Endothelial cell of umbilical vein (primary cell): Measurements from ENCODE around the gene NDUFS2. TPM values are rescaled to one million over a fixed set of nuclear protein-coding genes. Genes with fewer than 3 reads are reported as not detected.

Source experiments
- Bru-seq: library from RNA; stranded (reverse); fragments of 400-500 nt; gene quantifications from one replicate; lab custom pipeline; 2021; lab: Mats Ljungman, UMichigan
- BruChase-seq, 2 experiments: library from RNA; stranded (reverse); fragments of 400-500 nt; gene quantifications; one replicate each; lab custom pipeline; 2021; lab: Mats Ljungman, UMichigan
- BruUV-seq: library from RNA; stranded (reverse); fragments of 400-500 nt; replicated peaks from 2 replicates; lab custom pipeline; 2021; lab: Mats Ljungman, UMichigan
- CTCF ChIA-PET: fragments of 300-600, 350-600 bp; sonication (Branson Sonifier 250); formaldehyde crosslinking; loops from one replicate; lab custom pipeline; 2021; ENCODE audit warnings: antibody characterized with exemption, inconsistent platforms; lab: Charles Lee
- POLR2A ChIA-PET: fragments of 300-600, 350-600 bp; sonication (Branson Sonifier 250); formaldehyde crosslinking; loops from one replicate; lab custom pipeline; 2021; ENCODE audit warnings: antibody characterized with exemption, inconsistent platforms; lab: Charles Lee
- DNase-seq: peaks from one replicate; pipeline ENCODE4 v3.0.0-alpha.2; 2011; ENCODE audit warnings: low read depth, low spot score
- FAIRE-seq: peaks from 2 replicates; lab custom pipeline; 2011; peaks lifted over from hg19 to GRCh38; lab: Jason Lieb, UNC
- H2AFZ ChIP-seq: 2 replicates; pipeline ENCODE4 v1.6.0; 2012; ENCODE audit warnings: low read depth, low read length, control low read depth, inconsistent platforms
- H3K27ac ChIP-seq: 2 replicates; pipeline ENCODE4 v1.5.1; 2011; ENCODE audit warnings: low read depth, mild to moderate bottlenecking, control low read depth, low read length, moderate library complexity; ENCODE audit not compliant: insufficient read depth
- H3K27me3 ChIP-seq, 2 experiments: 2 replicates each; pipeline versions ENCODE4 v1.6.0 to v1.6.1; 2011; ENCODE audit warnings: low read length in 2 of 2, mixed read lengths in 1 of 2; ENCODE audit not compliant: control insufficient read depth in 2 of 2, insufficient read depth in 2 of 2
- H3K36me3 ChIP-seq, 2 experiments: 2 replicates in 1 of 2; 3 replicates in 1 of 2; pipeline ENCODE4 v1.5.1; 2011; ENCODE audit warnings: low read length in 2 of 2, mild to moderate bottlenecking in 1 of 2, moderate library complexity in 1 of 2; ENCODE audit not compliant: control insufficient read depth in 2 of 2, insufficient read depth in 2 of 2; ENCODE audit errors: extremely low read depth in 1 of 2
- H3K4me1 ChIP-seq: 3 replicates; pipeline ENCODE4 v1.5.1; 2011; ENCODE audit warnings: mild to moderate bottlenecking, low read length; ENCODE audit not compliant: control insufficient read depth, insufficient read depth; ENCODE audit errors: extremely low read depth
- H3K4me2 ChIP-seq: 2 replicates; pipeline ENCODE4 v1.6.1; 2011; ENCODE audit warnings: low read length, control low read depth, mixed read lengths; ENCODE audit not compliant: insufficient read depth
- H3K4me3 ChIP-seq, 3 experiments: fragments of 200-600 bp in 1 of 3; sonication (generic), shearing (Covaris generic) in 1 of 3; replicated peaks in 1 of 3; 2 replicates each; pipeline ENCODE4 v1.5.1; 2011 to 2016; ENCODE audit warnings: control low read depth in 3 of 3, low read length in 3 of 3, mild to moderate bottlenecking in 2 of 3, inconsistent platforms in 1 of 3, low read depth in 1 of 3, moderate library complexity in 1 of 3; ENCODE audit not compliant: insufficient read depth in 1 of 3
- H3K79me2 ChIP-seq: 2 replicates; pipeline ENCODE4 v1.6.0; 2012; ENCODE audit warnings: low read length, inconsistent platforms; ENCODE audit not compliant: control insufficient read depth, insufficient read depth
- H3K9ac ChIP-seq: replicated peaks from 2 replicates; pipeline ENCODE3; 2011; ENCODE audit warnings: low read length, control low read depth; ENCODE audit not compliant: insufficient read depth; ENCODE audit errors: extremely low read depth
- H3K9me1 ChIP-seq: replicated peaks from 3 replicates; pipeline ENCODE4 v1.6.0; 2011; ENCODE audit warnings: mild to moderate bottlenecking, low read length; ENCODE audit not compliant: control insufficient read depth, insufficient read depth; ENCODE audit errors: extremely low read depth
- H3K9me3 ChIP-seq: replicated peaks from 2 replicates; pipeline ENCODE4 v1.5.1; 2012; ENCODE audit warnings: low read length, inconsistent platforms; ENCODE audit not compliant: control insufficient read depth, insufficient read depth
- H4K20me1 ChIP-seq: replicated peaks from 2 replicates; pipeline ENCODE3; 2011; ENCODE audit warnings: mild to moderate bottlenecking, low read length; ENCODE audit not compliant: control insufficient read depth, insufficient read depth; ENCODE audit errors: extremely low read depth
- CTCF ChIP-seq, 2 donors: IDR thresholded peaks; 1 replicate in 1 of 2; 2 replicates in 1 of 2; pipeline ENCODE4 v1.5.1; 2011; ENCODE audit warnings: low read length in 2 of 2, mild to moderate bottlenecking in 2 of 2, moderate library complexity in 2 of 2, control low read depth in 1 of 2, inconsistent platforms in 1 of 2, low read depth in 1 of 2; ENCODE audit not compliant: insufficient read depth in 1 of 2; ENCODE audit errors: extremely low read depth in 1 of 2
- GATA2 ChIP-seq: IDR thresholded peaks from 2 replicates; pipeline ENCODE4 v1.7.0; 2011; ENCODE audit warnings: low read depth, mild to moderate bottlenecking, moderate library complexity, mixed read lengths, low read length; ENCODE audit not compliant: insufficient read length, insufficient read depth
- POLR2A ChIP-seq: IDR thresholded peaks from 2 replicates; pipeline ENCODE4 v1.6.1; 2012; ENCODE audit warnings: low read depth, mild to moderate bottlenecking, control low read depth, low read length
- POLR2AphosphoS5 ChIP-seq: IDR thresholded peaks from 2 replicates; pipeline ENCODE4 v1.6.1; 2012; ENCODE audit warnings: low read depth, mild to moderate bottlenecking, control low read depth, low read length, moderate library complexity; ENCODE audit not compliant: insufficient read depth
- dilution Hi-C: fragments of 300-500 bp; cut with MboI; formaldehyde crosslinking; loops from one replicate; pipeline ENCODE4 v1.15.0; 2019; ENCODE audit warnings: low sequenced_read_pairs; ENCODE audit not compliant: extremely low pct_ligation_motif_present
- intact Hi-C: fragments of 100-400 bp; cut with micrococcal nuclease; formaldehyde crosslinking; loops from one replicate; pipeline ENCODE4 v1.10.0; 2022
- long read RNA-seq: library from polyadenylated mRNA; stranded (forward); transcript quantifications from one replicate; pipeline ENCODE4 v2.0.0, GENCODE V29; 2021
- polyA minus RNA-seq, 3 experiments: library from RNA; depleted of rRNA, polyadenylated mRNA; stranded (reverse); fragments of >200 nt; gene quantifications; 1 replicate in 1 of 3; 2 replicates in 2 of 3; pipeline ENCODE4 v1.2.3, GENCODE V29; 2011
- polyA plus RNA-seq, 4 experiments: library from polyadenylated mRNA; depleted of rRNA in 3 of 4; stranded (reverse) in 3 of 4; unstranded in 1 of 4; fragments of >200 nt; gene quantifications; 2 replicates each; pipeline versions ENCODE4 v1.2.1 to v1.2.3, GENCODE V29; 2011 to 2012; ENCODE audit warnings: missing spikeins in 1 of 4
- total RNA-seq: library from RNA; stranded (reverse); gene quantifications from 2 replicates; pipeline ENCODE4 v1.2.3, GENCODE V29; 2021

Gene NDUFS2
- 95.1 and 99.7 TPM in 2 replicates for total RNA-seq
- polyA plus RNA-seq, result 101 and 130 TPM in 2 replicates
- 119 and 125 TPM in 2 replicates for polyA plus RNA-seq (2011; cell fraction: cytosol; rRNA removed)
- polyA plus RNA-seq (2011; cell fraction: nucleus; rRNA removed), result 133 and 144 TPM in 2 replicates
- 97.3 and 104 TPM in 2 replicates for polyA plus RNA-seq (2012)
- 209 and 223 TPM in 2 replicates for polyA minus RNA-seq
- polyA minus RNA-seq (2011; cell fraction: cytosol; rRNA and poly(A)+ RNA removed), result 114 TPM
- 68.0 and 89.1 TPM in 2 replicates for polyA minus RNA-seq (2011; cell fraction: nucleus; rRNA and poly(A)+ RNA removed)
- percentile 82 among the genes with signal in this experiment for Bru-seq, nascent RNA
- percentile 94 among the genes with signal in this experiment for BruChase-seq, experiment 1, labeled RNA remaining after a 6-hour chase
- BruChase-seq, experiment 2, labeled RNA remaining after a 2-hour chase, result percentile 88 among the genes with signal in this experiment
- long read RNA-seq, partial matches to known transcripts, result 316 of 351 reads
- long read RNA-seq, other reads (novel, unspliced or antisense), result 34 of 351 reads

GRCh38 chr1:161201836-161202712 is at the start of gene NDUFS2:
Gene NDUFS2 (plus strand): TSS chr1:161202367. CDS start chr1:161202386, 19 bp downstream.
- no peaks in the 10 kb centered on the region for H3K9me3 ChIP-seq
- H3K4me1 ChIP-seq, result peaks cover 59% of the 10 kb centered on the region
- H3K27me3 ChIP-seq, result no peaks in the 10 kb centered on the region
- no peaks in the 10 kb centered on the region for H3K9me1 ChIP-seq
- ChIA-PET POLR2A (interaction anchor here (0.8 to 1.7 kb wide), 5 partner anchors 11 to 112 kb away, joined by 3 to 15 read pairs (median 3); partner anchors contain the start of genes B4GALT3, PPOX and TOMM40L), CTCF (interaction anchor here (0.8 to 5.1 kb wide), 15 partner anchors 8 to 182 kb away, joined by 3 to 28 read pairs (median 5); partner anchors contain the start of genes B4GALT3, PPOX and TOMM40L)
- intact Hi-C loops (loop anchor here (1.0 kb wide), 2 partner anchors 23 to 36 kb away; partner anchors contain the start of gene PPOX), dilution Hi-C loops (no loop called here)
- H3K4me2 ChIP-seq, result peak within 1 kb of the TSS; percentile 89
- no peaks in the 10 kb centered on the region for H4K20me1 ChIP-seq
- peak within 1 kb of the TSS; percentile 72 to 96 (median 75) for H3K4me3 ChIP-seq
- H2AFZ ChIP-seq, result peak within 1 kb of the TSS; percentile 0
- BruUV-seq, result TSS peak; percentile 49
- H3K27ac ChIP-seq, result peak within 1 kb of the TSS; percentile 98
- H3K36me3 ChIP-seq, result peaks cover 4 to 7% of the 10 kb centered on the region in 2 experiments
- FAIRE-seq (peak; percentile 96), DNase-seq (peak; percentile 98)
- H3K9ac ChIP-seq, result peak within 1 kb of the TSS; percentile 75
- TF ChIP-seq CTCF (IDR thresholded peaks at IDR 0.05; ENCODE audit: extremely low read depth in 1 of 2, insufficient read depth in 1 of 2, low read depth in 1 of 2, low read length in 2 of 2) (peak in 1 of 2 donors; percentile 9), POLR2A (peak; percentile 93), GATA2 (no peak), POLR2AphosphoS5 (peak; percentile 84)
- H3K79me2 ChIP-seq, result peaks cover 49% of the 10 kb centered on the region
